Panc1 (cell line): Measurements from ENCODE around the gene DKK1. TPM values are rescaled to one million over a fixed set of nuclear protein-coding genes. Genes with fewer than 3 reads are reported as not detected.

Experiments
- ATAC-seq: fragments of 200-7000 bp; cut with Tn5 transposase; 2 replicates; pipeline ENCODE4 v1.9.1; 2020; ENCODE audit warnings: mild to moderate bottlenecking, moderate library complexity
- BruUV-seq: library from RNA; stranded (reverse); fragments of 400-500 nt; replicated peaks from 2 replicates; lab custom pipeline; 2021; lab: Mats Ljungman, UMichigan
- CTCF ChIA-PET: fragments of 300-600 bp; sonication (Branson Sonifier 250); formaldehyde crosslinking; loops from one replicate; lab custom pipeline; 2022; ENCODE audit warnings: antibody characterized with exemption; lab: Charles Lee
- POLR2A ChIA-PET: fragments of 300-600 bp; sonication (Branson Sonifier 250); formaldehyde crosslinking; loops from one replicate; lab custom pipeline; 2022; ENCODE audit warnings: antibody characterized with exemption; lab: Charles Lee
- DNase-seq: peaks from one replicate; pipeline ENCODE4 v3.0.0-alpha.2; 2010; ENCODE audit warnings: low read depth, low spot score
- H3K27ac ChIP-seq: 2 replicates; pipeline ENCODE4 v1.5.1; 2011; ENCODE audit warnings: mild to moderate bottlenecking, low read length, inconsistent platforms
- H3K27me3 ChIP-seq: fragments of 200-500 bp; sonication (Bioruptor generic); 2 replicates; pipeline ENCODE4 v1.6.0; 2014; ENCODE audit warnings: low read length, inconsistent platforms; ENCODE audit not compliant: control insufficient read depth, insufficient read depth
- H3K36me3 ChIP-seq: fragments of 200-500 bp; sonication (Bioruptor generic); 2 replicates; pipeline ENCODE4 v1.5.1; 2014; ENCODE audit warnings: inconsistent platforms, mild to moderate bottlenecking, low read length, moderate library complexity; ENCODE audit not compliant: control insufficient read depth, insufficient read depth
- H3K4me1 ChIP-seq: 2 replicates; pipeline ENCODE4 v1.5.1; 2011; ENCODE audit warnings: inconsistent platforms, mild to moderate bottlenecking, low read length, moderate library complexity; ENCODE audit not compliant: control insufficient read depth, insufficient read depth
- H3K4me3 ChIP-seq, 2 experiments: 2 replicates each; pipeline ENCODE4 v1.5.1; 2011 to 2012; ENCODE audit warnings: low read depth in 2 of 2, low read length in 2 of 2, mild to moderate bottlenecking in 2 of 2, inconsistent platforms in 1 of 2, moderate library complexity in 1 of 2
- H3K9me3 ChIP-seq: fragments of 200-500 bp; sonication (Bioruptor generic); 2 replicates; pipeline ENCODE4 v1.5.1; 2014; ENCODE audit warnings: low read depth, mild to moderate bottlenecking, inconsistent platforms, low read length, moderate library complexity; ENCODE audit not compliant: control insufficient read depth, insufficient read depth
- CTCF ChIP-seq: fragments of 450-650 bp; IDR thresholded peaks from 2 replicates; pipeline ENCODE4 v1.5.1; 2017; ENCODE audit warnings: mild to moderate bottlenecking
- POLR2AphosphoS5 ChIP-seq: IDR thresholded peaks from 2 replicates; pipeline ENCODE4 v1.6.1; 2012; ENCODE audit warnings: mild to moderate bottlenecking, low read depth, low read length, moderate library complexity
- REST ChIP-seq, 2 experiments: IDR thresholded peaks; 2 replicates each; pipeline ENCODE4 v1.6.1; 2011 to 2012; ENCODE audit warnings: low read depth in 2 of 2, control low read depth in 1 of 2, low read length in 1 of 2, mild to moderate bottlenecking in 1 of 2, moderate library complexity in 1 of 2; ENCODE audit not compliant: insufficient read depth in 1 of 2
- SIN3A ChIP-seq: IDR thresholded peaks from 2 replicates; pipeline ENCODE4 v1.6.1; 2012; ENCODE audit warnings: low read depth, mild to moderate bottlenecking, low read length, moderate library complexity, borderline replicate concordance; ENCODE audit not compliant: insufficient read depth
- TCF7L2 ChIP-seq: IDR thresholded peaks from 2 replicates; pipeline ENCODE4 v1.6.1; 2011; ENCODE audit warnings: mild to moderate bottlenecking, low read depth, low read length, inconsistent platforms
- in situ Hi-C: cut with HindIII; loops from 2 replicates; pipeline ENCODE4 v1.10.0; 2016; ENCODE audit warnings: low sequenced_read_pairs, low pct_unique_long_range_greater_than_20kb
- intact Hi-C: fragments of 100-400 bp; cut with micrococcal nuclease; formaldehyde crosslinking; loops from one replicate; pipeline ENCODE4 v1.10.0; 2022; ENCODE audit not compliant: unreplicated experiment
- total RNA-seq: library from RNA; stranded (reverse); gene quantifications from one replicate; pipeline ENCODE4 v1.2.1, GENCODE V29; 2021; ENCODE audit not compliant: unreplicated experiment

The DKK1 gene
- total RNA-seq, 1 experiment from 2014 or later: 563 TPM

- POLR2A ChIA-PET: no interaction called here
- DNase-seq (no peak), ATAC-seq (no peak)
- Histone ChIP-seq H3K4me3 (no peak overlapping the region), H3K9me3 (no peaks in the 10 kb centered on the region; the same call in 1 of the 2 replicates), H3K4me1 (no peaks in the 10 kb centered on the region), H3K27ac (no peak overlapping the region), H3K36me3 (no peaks in the 10 kb centered on the region), H3K27me3 (no peaks in the 10 kb centered on the region)
- no TSS peak for BruUV-seq
- intact Hi-C loops (no loop called here), in situ Hi-C loops (no loop called here)
- no peak for TF ChIP-seq REST (IDR thresholded peaks at IDR 0.05; ENCODE audit: insufficient read depth in 1 of 2, low read depth in 2 of 2, low read length in 1 of 2)
- TF ChIP-seq POLR2AphosphoS5: no peak
- no peak for TF ChIP-seq CTCF
- no peak for TF ChIP-seq SIN3A
- no peak for TF ChIP-seq TCF7L2
- CTCF ChIA-PET: no interaction called here
Measured at GRCh38 chr10:52276986-52277385, 37.1 kb upstream of the DKK1 start.

GRCh38 chr10:52279546-52279945 is 34.5 kb upstream of the DKK1 start:
- ChIA-PET CTCF (no interaction called here), POLR2A (no interaction called here)
- BruUV-seq: no TSS peak
- Histone ChIP-seq H3K4me1 (no peaks in the 10 kb centered on the region), H3K36me3 (no peaks in the 10 kb centered on the region), H3K9me3 (no peaks in the 10 kb centered on the region; the same call in 1 of the 2 replicates), H3K27ac (no peak overlapping the region), H3K4me3 (no peak overlapping the region), H3K27me3 (no peaks in the 10 kb centered on the region)
- DNase-seq: no peak
- in situ Hi-C loops: no loop called here
- no peak for TF ChIP-seq TCF7L2
- TF ChIP-seq CTCF: no peak
- TF ChIP-seq POLR2AphosphoS5: no peak
- no peak for TF ChIP-seq SIN3A
- TF ChIP-seq REST (IDR thresholded peaks at IDR 0.05; ENCODE audit: insufficient read depth in 1 of 2, low read depth in 2 of 2, low read length in 1 of 2): no peak
- intact Hi-C loops: no loop called here
- ATAC-seq: no peak
